B cell (primary cell): ENCODE measurements around the gene TMEM108. TPM values are rescaled to one million over a fixed set of nuclear protein-coding genes. Genes with fewer than 3 reads are reported as not detected.

Experiments
- ATAC-seq: fragments of 200-7000 bp; cut with Tn5 transposase; one replicate; pipeline ENCODE4 v1.10.0; 2021; ENCODE audit warnings: low read depth, mild to moderate bottlenecking, moderate number of reproducible peaks, moderate library complexity
- CTCF ChIA-PET: fragments of 350-600 bp; sonication (Branson Sonifier 250); formaldehyde crosslinking; loops from one replicate; lab custom pipeline; 2021; ENCODE audit warnings: antibody characterized with exemption, inconsistent platforms; lab: Charles Lee
- POLR2A ChIA-PET: fragments of 350-600 bp; sonication (Branson Sonifier 250); formaldehyde crosslinking; loops from one replicate; lab custom pipeline; 2021; ENCODE audit warnings: antibody characterized with exemption; lab: Charles Lee
- DNase-seq: peaks from one replicate; pipeline ENCODE4 v3.0.0; 2013
- H2AFZ ChIP-seq: 2 replicates; pipeline ENCODE4 v1.6.1; 2012; ENCODE audit warnings: mild to moderate bottlenecking, low read depth, low read length; ENCODE audit not compliant: insufficient read depth, poor library complexity, severe bottlenecking
- H3K27ac ChIP-seq, 2 donors: 1 replicate in 1 of 2; 2 replicates in 1 of 2; pipeline ENCODE4 v1.5.1; 2012 to 2013; ENCODE audit warnings: low read length in 2 of 2, mild to moderate bottlenecking in 2 of 2, moderate library complexity in 1 of 2
- H3K27me3 ChIP-seq, 4 experiments: fragments of 200-600 bp in 1 of 4; sonication (generic) in 1 of 4; replicated peaks in 1 of 4; 1 replicate in 2 of 4; 2 replicates in 2 of 4; pipeline versions ENCODE4 v1.6.1 to v1.7.0; 2013 to 2016; ENCODE audit warnings: low read length in 3 of 4, mild to moderate bottlenecking in 2 of 4, mixed read lengths in 1 of 4, moderate library complexity in 1 of 4; ENCODE audit not compliant: insufficient read depth in 4 of 4, control insufficient read depth in 3 of 4; ENCODE audit errors: control extremely low read depth in 1 of 4
- H3K36me3 ChIP-seq, 2 experiments: replicated peaks in 1 of 2; 1 replicate in 1 of 2; 2 replicates in 1 of 2; pipeline versions ENCODE4 v1.6.1 to v1.7.1; 2013; ENCODE audit warnings: low read length in 1 of 2; ENCODE audit not compliant: insufficient read depth in 2 of 2, control insufficient read depth in 1 of 2; ENCODE audit errors: control extremely low read depth in 1 of 2, extremely low read depth in 1 of 2
- H3K4me1 ChIP-seq, 2 donors: fragments of 200-600 bp in 1 of 2; sonication (generic) in 1 of 2; 1 replicate in 1 of 2; 2 replicates in 1 of 2; pipeline versions ENCODE4 v1.5.1 to v1.6.1; 2013 to 2017; ENCODE audit warnings: low read length in 2 of 2; ENCODE audit not compliant: control insufficient read depth in 2 of 2, insufficient read depth in 2 of 2
- H3K4me2 ChIP-seq: replicated peaks from 2 replicates; pipeline ENCODE3; 2012; ENCODE audit warnings: mild to moderate bottlenecking, low read depth, low read length; ENCODE audit not compliant: poor library complexity, severe bottlenecking
- H3K4me3 ChIP-seq, 5 experiments: fragments of 200-600 bp in 1 of 5; sonication (generic) in 1 of 5; 1 replicate in 3 of 5; 2 replicates in 2 of 5; pipeline versions ENCODE4 v1.5.1 to v1.7.0; 2011 to 2016; ENCODE audit warnings: low read length in 4 of 5, mild to moderate bottlenecking in 4 of 5, low read depth in 2 of 5, control low read depth in 1 of 5, moderate library complexity in 1 of 5; ENCODE audit not compliant: insufficient read depth in 1 of 5; ENCODE audit errors: control extremely low read depth in 1 of 5, extremely low read depth in 1 of 5
- H3K79me2 ChIP-seq: fragments of 200-600 bp; sonication (generic); one replicate; pipeline ENCODE4 v1.6.0; 2016; ENCODE audit warnings: low read length; ENCODE audit not compliant: control insufficient read depth, insufficient read depth
- H3K9ac ChIP-seq: fragments of 200-600 bp; sonication (generic); 2 replicates; pipeline ENCODE4 v1.6.1; 2017; ENCODE audit warnings: mild to moderate bottlenecking, low read length, moderate library complexity
- H3K9me3 ChIP-seq, 3 donors: one replicate each; pipeline versions ENCODE4 v1.6.1 to v1.7.1; 2013; ENCODE audit warnings: low read length in 2 of 3; ENCODE audit not compliant: control insufficient read depth in 2 of 3, insufficient read depth in 1 of 3; ENCODE audit errors: control extremely low read depth in 1 of 3
- H4K20me1 ChIP-seq: 2 replicates; pipeline ENCODE4 v1.6.0; 2012; ENCODE audit warnings: mild to moderate bottlenecking, low read length; ENCODE audit not compliant: insufficient read depth, control insufficient read depth, poor library complexity, severe bottlenecking
- H3K27ac Mint-ChIP-seq: one replicate; pipeline ENCODE4 v1.8.0; 2021; ENCODE audit warnings: mixed read lengths
- H3K27me3 Mint-ChIP-seq: one replicate; pipeline ENCODE4 v1.8.0; 2021; ENCODE audit warnings: mixed read lengths
- H3K4me1 Mint-ChIP-seq: one replicate; pipeline ENCODE4 v1.8.0; 2021; ENCODE audit warnings: mixed read lengths
- H3K4me3 Mint-ChIP-seq: one replicate; pipeline ENCODE4 v1.8.0; 2021; ENCODE audit warnings: mixed read lengths
- H3K9me3 Mint-ChIP-seq: one replicate; pipeline ENCODE4 v1.8.0; 2022; ENCODE audit warnings: mixed read lengths; ENCODE audit not compliant: insufficient read depth
- CTCF ChIP-seq: fragments of 200-600 bp; IDR thresholded peaks from one replicate; pipeline ENCODE4 v1.8.0; 2022; ENCODE audit warnings: antibody characterized with exemption, mild to moderate bottlenecking
- EZH2 ChIP-seq: IDR thresholded peaks from 2 replicates; pipeline ENCODE4 v1.6.1; 2012; ENCODE audit warnings: borderline replicate concordance, low read depth, mild to moderate bottlenecking, moderate library complexity, low read length; ENCODE audit not compliant: insufficient read depth, poor library complexity, severe bottlenecking
- WGBS: methylation state at CpG from one replicate; pipeline ENCODE4 v1.1.5; 2013; ENCODE audit warnings: missing lambda C conversion rate; ENCODE audit not compliant: insufficient coverage; 5-methylcytosine and 5-hydroxymethylcytosine counted together
- intact Hi-C: fragments of 100-400 bp; cut with micrococcal nuclease; formaldehyde crosslinking; loops from one replicate; pipeline ENCODE4 v1.10.0; 2022
- polyA plus RNA-seq: library from polyadenylated mRNA; depleted of rRNA; stranded (reverse); fragments of >200 nt; gene quantifications from 2 replicates; pipeline ENCODE4 v1.2.3, GENCODE V29; 2012
- total RNA-seq, 2 donors: library from RNA; stranded (reverse); fragments of 120-200 nt in 1 of 2; gene quantifications; 1 replicate in 1 of 2; 2 replicates in 1 of 2; pipeline versions ENCODE4 v1.2.3 to v1.2.4, GENCODE V29; 2013 to 2022

The TMEM108 gene
- total and polyA plus RNA-seq, 2 donors (not counting 1 experiment from before 2014, with no cell fraction given) = not detected

GRCh38 chr3:133206921-133207320 is 168.7 kb downstream of the TMEM108 start:
- H3K27ac Mint-ChIP-seq = no peak overlapping the region
- H3K4me3 Mint-ChIP-seq = no peak overlapping the region
- peaks cover 23% of the 10 kb centered on the region for H3K27me3 Mint-ChIP-seq
- H3K4me1 Mint-ChIP-seq = peaks cover 20% of the 10 kb centered on the region
- no peaks in the 10 kb centered on the region for H4K20me1 ChIP-seq
- no peak for DNase-seq
- no peak overlapping the region for H3K4me2 ChIP-seq
- no peaks in the 10 kb centered on the region for H3K79me2 ChIP-seq
- no peak for ATAC-seq
- ChIA-PET CTCF (no interaction called here), POLR2A (no interaction called here)
- peaks cover 0 to 3% (median 0%) of the 10 kb centered on the region in 4 experiments for H3K27me3 ChIP-seq
- H2AFZ ChIP-seq = no peak overlapping the region
- intact Hi-C loops = no loop called here
- H3K27ac ChIP-seq = no peak overlapping the region
- 75% methylated on average over 4 of the region's 5 CpGs for WGBS
- TF ChIP-seq EZH2 (no peak), CTCF (no peak)
- no peak overlapping the region for H3K4me3 ChIP-seq
- no peaks in the 10 kb centered on the region for H3K36me3 ChIP-seq
- H3K4me1 ChIP-seq = peaks cover 12 to 16% of the 10 kb centered on the region in 2 donors
- no peaks in the 10 kb centered on the region for H3K9me3 Mint-ChIP-seq
- no peaks in the 10 kb centered on the region for H3K9me3 ChIP-seq
- H3K9ac ChIP-seq = no peak overlapping the region

DNA sequence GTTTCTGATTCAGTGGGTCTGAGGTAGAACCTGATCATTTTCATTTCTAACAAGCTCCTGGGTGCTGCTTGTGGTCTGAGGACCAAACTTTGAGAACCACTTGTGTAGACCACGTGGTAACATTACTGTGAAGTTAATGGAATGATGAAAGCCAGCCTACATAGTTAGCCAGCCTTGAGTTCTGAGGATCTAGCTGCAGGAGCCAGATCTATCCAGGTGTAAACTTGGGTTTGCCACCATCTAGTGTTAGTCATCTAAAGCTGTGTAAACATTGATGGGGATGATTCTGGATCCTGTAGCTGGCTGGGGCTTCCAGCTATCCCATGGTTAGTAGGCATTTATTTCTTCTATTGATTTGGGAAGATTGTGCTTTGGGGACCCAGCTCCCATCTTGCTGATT is 170.0 kb downstream of the TMEM108 start:
- TF ChIP-seq CTCF = no peak
- no peak for TF ChIP-seq EZH2
- no peak overlapping the region for H3K4me3 Mint-ChIP-seq
- H3K9me3 ChIP-seq = no peaks in the 10 kb centered on the region
- POLR2A ChIA-PET = no interaction called here
- H3K4me3 ChIP-seq = no peak overlapping the region
- H3K27ac Mint-ChIP-seq = no peak overlapping the region
- DNase-seq (no peak), ATAC-seq (no peak)
- intact Hi-C loops = no loop called here
- no peak overlapping the region for H3K27ac ChIP-seq
- H2AFZ ChIP-seq = no peak overlapping the region
- H3K4me1 ChIP-seq = peaks cover 19 to 22% of the 10 kb centered on the region in 2 donors
- H3K27me3 Mint-ChIP-seq = peaks cover 23% of the 10 kb centered on the region
- CTCF ChIA-PET = no interaction called here
- H3K9ac ChIP-seq = no peak overlapping the region
- no peaks in the 10 kb centered on the region for H4K20me1 ChIP-seq
- no peaks in the 10 kb centered on the region for H3K9me3 Mint-ChIP-seq
- WGBS = 86% methylated on average over 1 of the region's 1 CpG
- H3K27me3 ChIP-seq = peaks cover 0 to 3% (median 0%) of the 10 kb centered on the region in 4 experiments
- no peaks in the 10 kb centered on the region for H3K36me3 ChIP-seq
- no peaks in the 10 kb centered on the region for H3K79me2 ChIP-seq
- H3K4me2 ChIP-seq = no peak overlapping the region
- peaks cover 28% of the 10 kb centered on the region for H3K4me1 Mint-ChIP-seq
